Vagina (tissue), 2 donors: Measurements from ENCODE around the gene TMEM214. TPM values are rescaled to one million over a fixed set of nuclear protein-coding genes. Genes with fewer than 3 reads are reported as not detected.

Experiments
- DNase-seq, 2 donors: peaks; one replicate each; pipeline ENCODE4 v3.0.0-alpha.2; 2017; ENCODE audit errors: extremely low spot score in 2 of 2
- H3K27ac ChIP-seq: fragments of 200-600 bp; sonication (generic); one replicate; pipeline ENCODE4 v1.5.1; 2019
- H3K27me3 ChIP-seq: fragments of 200-600 bp; sonication (generic); one replicate; pipeline ENCODE4 v1.5.1; 2019
- H3K36me3 ChIP-seq, 2 donors: fragments of 200-600 bp; sonication (generic); one replicate each; pipeline ENCODE4 v1.5.1; 2017 to 2019
- H3K4me1 ChIP-seq: fragments of 200-600 bp; sonication (generic); one replicate; pipeline ENCODE4 v1.5.1; 2019
- H3K4me3 ChIP-seq, 2 donors: fragments of 200-600 bp; sonication (generic); 1 replicate in 1 of 2; 2 replicates in 1 of 2; pipeline ENCODE4 v1.5.1; 2016 to 2019
- H3K9me3 ChIP-seq: fragments of 200-600 bp; sonication (generic); one replicate; pipeline ENCODE4 v1.5.1; 2019
- CTCF ChIP-seq, 3 experiments: fragments of 450-650 bp in 2 of 3; fragments of 200-600 bp in 1 of 3; sonication (generic) in 1 of 3; IDR thresholded peaks; one replicate each; pipeline ENCODE4 v1.5.1; 2017 to 2019; ENCODE audit warnings: antibody characterized with exemption in 3 of 3, mild to moderate bottlenecking in 2 of 3, moderate library complexity in 2 of 3
- POLR2A ChIP-seq, 2 donors: fragments of 450-650 bp; IDR thresholded peaks; one replicate each; pipeline ENCODE4 v1.6.1; 2017; ENCODE audit warnings: antibody characterized with exemption in 2 of 2, mild to moderate bottlenecking in 2 of 2, moderate library complexity in 2 of 2
- POLR2AphosphoS5 ChIP-seq, 2 donors: sonication (generic); formaldehyde crosslinking; IDR thresholded peaks; one replicate each; pipeline ENCODE4 v1.9.0; 2017; ENCODE audit warnings: antibody characterized with exemption in 2 of 2, mild to moderate bottlenecking in 2 of 2, low read depth in 1 of 2; ENCODE audit not compliant: insufficient read depth in 1 of 2
- intact Hi-C: fragments of 100-400 bp; cut with DNase I; formaldehyde crosslinking; loops from one replicate; pipeline ENCODE4 v1.15.1; 2023
- total RNA-seq: library from RNA; depleted of rRNA; stranded (reverse); fragments of >200 nt; gene quantifications from one replicate; pipeline ENCODE4 v1.2.3, GENCODE V29; 2016

The TMEM214 gene
- total RNA-seq, 1 donor from 2014 or later, result 53.3 TPM

GRCh38 chr2:26988058-26988860 is 44.5 kb upstream of the TMEM214 start:
- Histone ChIP-seq H3K27me3 (no peaks in the 10 kb centered on the region), H3K9me3 (no peaks in the 10 kb centered on the region), H3K27ac (no peak overlapping the region), H3K4me1 (no peaks in the 10 kb centered on the region), H3K36me3 (no peaks in the 10 kb centered on the region), H3K4me3 (no peak overlapping the region)
- DNase-seq, result no peak
- intact Hi-C loops, result no loop called here
- no peak for TF ChIP-seq POLR2A (IDR thresholded peaks at IDR 0.05)
- TF ChIP-seq CTCF (IDR thresholded peaks at IDR 0.05), result no peak
- no peak for TF ChIP-seq POLR2AphosphoS5 (IDR thresholded peaks at IDR 0.05; ENCODE audit: insufficient read depth in 1 of 2, low read depth in 1 of 2)

- H3K27me3 ChIP-seq, result no peaks in the 10 kb centered on the region
- H3K27ac ChIP-seq, result no peak overlapping the region
- no peak for DNase-seq
- H3K4me1 ChIP-seq, result no peaks in the 10 kb centered on the region
- intact Hi-C loops, result no loop called here
- no peak overlapping the region for H3K4me3 ChIP-seq
- no peaks in the 10 kb centered on the region for H3K36me3 ChIP-seq
- H3K9me3 ChIP-seq, result no peaks in the 10 kb centered on the region
- no peak for TF ChIP-seq CTCF (IDR thresholded peaks at IDR 0.05)
- no peak for TF ChIP-seq POLR2AphosphoS5 (IDR thresholded peaks at IDR 0.05; ENCODE audit: insufficient read depth in 1 of 2, low read depth in 1 of 2)
- no peak for TF ChIP-seq POLR2A (IDR thresholded peaks at IDR 0.05)
Observed at GRCh38 chr2:26989156-26989555, 43.6 kb upstream of the TMEM214 start.

- H3K4me1 ChIP-seq, result no peaks in the 10 kb centered on the region
- no peaks in the 10 kb centered on the region for H3K27me3 ChIP-seq
- intact Hi-C loops, result no loop called here
- no peaks in the 10 kb centered on the region for H3K36me3 ChIP-seq
- no peaks in the 10 kb centered on the region for H3K9me3 ChIP-seq
- no peak for DNase-seq
- no peak overlapping the region for H3K4me3 ChIP-seq
- TF ChIP-seq POLR2A (IDR thresholded peaks at IDR 0.05) (no peak), POLR2AphosphoS5 (IDR thresholded peaks at IDR 0.05; ENCODE audit: insufficient read depth in 1 of 2, low read depth in 1 of 2) (no peak), CTCF (IDR thresholded peaks at IDR 0.05) (no peak)
- H3K27ac ChIP-seq, result no peak overlapping the region
Observed at GRCh38 chr2:26991717-26992116, 41.0 kb upstream of the TMEM214 start.

- TF ChIP-seq POLR2A (IDR thresholded peaks at IDR 0.05) (no peak), CTCF (IDR thresholded peaks at IDR 0.05) (no peak), POLR2AphosphoS5 (IDR thresholded peaks at IDR 0.05; ENCODE audit: insufficient read depth in 1 of 2, low read depth in 1 of 2) (no peak)
- no peak for DNase-seq
- H3K4me3 ChIP-seq, result no peak overlapping the region
- H3K4me1 ChIP-seq, result no peaks in the 10 kb centered on the region
- H3K36me3 ChIP-seq, result no peaks in the 10 kb centered on the region
- H3K27me3 ChIP-seq, result no peaks in the 10 kb centered on the region
- no peak overlapping the region for H3K27ac ChIP-seq
- intact Hi-C loops, result no loop called here
- H3K9me3 ChIP-seq, result no peaks in the 10 kb centered on the region
Observed at GRCh38 chr2:26993768-26994167, 39.0 kb upstream of the TMEM214 start.

GRCh38 chr2:26994983-26995382 is 37.8 kb upstream of the TMEM214 start:
- Histone ChIP-seq H3K9me3 (no peaks in the 10 kb centered on the region), H3K27me3 (no peaks in the 10 kb centered on the region), H3K36me3 (no peaks in the 10 kb centered on the region), H3K27ac (no peak overlapping the region), H3K4me1 (no peaks in the 10 kb centered on the region), H3K4me3 (no peak overlapping the region)
- no peak for TF ChIP-seq CTCF (IDR thresholded peaks at IDR 0.05)
- TF ChIP-seq POLR2AphosphoS5 (IDR thresholded peaks at IDR 0.05; ENCODE audit: insufficient read depth in 1 of 2, low read depth in 1 of 2), result no peak
- TF ChIP-seq POLR2A (IDR thresholded peaks at IDR 0.05), result no peak
- no peak for DNase-seq
- intact Hi-C loops, result no loop called here
